Nucleus accumbens (tissue), 56 donors: ENCODE data around the gene GNAT1.
A peak's percentile ranks its signal among the peaks of the same experiment; 100 is the strongest.

Experiments
- DNase-seq, 56 donors: peaks; one replicate each; lab custom pipeline; 2025; lab: John Stamatoyannopoulos, UW

The GNAT1 gene

DNA sequence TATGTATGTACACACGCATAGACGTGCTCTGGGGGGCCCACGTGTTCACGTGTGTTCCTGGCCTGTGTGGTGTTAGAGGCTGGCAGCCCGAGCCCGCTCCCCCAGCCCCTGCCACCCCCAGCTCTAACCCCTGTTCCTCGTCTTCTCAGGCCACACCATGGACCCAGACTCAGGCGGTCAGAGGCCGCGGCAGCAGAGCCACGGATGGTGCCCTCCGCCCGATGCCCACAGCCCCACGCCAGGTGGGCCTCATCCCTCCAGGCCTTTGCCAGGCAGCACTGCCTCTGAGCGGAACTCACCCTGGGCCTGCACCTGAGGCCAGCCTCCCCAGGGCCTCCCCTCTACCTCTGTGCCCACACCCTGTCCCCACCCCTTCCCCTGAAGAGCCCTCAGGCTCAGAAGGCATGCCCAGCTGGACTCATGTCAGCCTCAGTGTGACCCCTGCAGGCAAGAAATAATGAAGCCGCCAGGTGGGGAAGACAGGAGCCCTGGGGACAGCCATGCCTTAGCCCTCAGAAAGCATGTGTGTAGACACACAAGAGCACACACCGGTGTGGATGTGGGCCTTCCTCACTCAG is 16.4 kb upstream of the GNAT1 start:
- no peak for DNase-seq

GRCh38 chr3:50177346-50177745 is 14.1 kb upstream of the GNAT1 start:
- DNase-seq: no peak

GRCh38 chr3:50179710-50180109 is 11.7 kb upstream of the GNAT1 start:
- no peak for DNase-seq

- no peak for DNase-seq
Measured at GRCh38 chr3:50181985-50182384, 9.4 kb upstream of the GNAT1 start.

DNA sequence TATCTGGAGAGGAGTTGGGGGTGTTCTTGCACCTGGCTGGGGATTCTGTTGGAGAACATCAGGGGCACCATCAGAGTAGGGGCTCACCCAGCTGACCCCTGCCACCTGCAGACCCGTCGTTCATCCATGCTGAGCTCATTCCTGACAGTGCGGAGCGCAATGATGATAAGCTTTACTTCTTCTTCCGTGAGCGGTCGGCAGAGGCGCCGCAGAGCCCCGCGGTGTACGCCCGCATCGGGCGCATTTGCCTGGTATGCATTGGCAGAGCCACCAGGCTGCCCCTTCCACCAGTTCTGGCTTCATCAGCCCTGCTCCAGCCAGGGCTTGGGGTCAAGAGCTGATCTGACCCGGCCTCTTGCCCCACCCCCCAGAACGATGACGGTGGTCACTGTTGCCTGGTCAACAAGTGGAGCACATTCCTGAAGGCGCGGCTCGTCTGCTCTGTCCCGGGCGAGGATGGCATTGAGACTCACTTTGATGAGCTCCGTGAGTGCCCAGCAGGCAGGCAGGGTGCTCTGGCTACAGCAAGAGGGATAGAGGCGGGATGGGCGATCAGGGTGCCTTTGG is 8.8 kb upstream of the GNAT1 start:
- no peak for DNase-seq

GRCh38 chr3:50183755-50184154 is 7.7 kb upstream of the GNAT1 start:
- DNase-seq: no peak

- no peak for DNase-seq
Measured at GRCh38 chr3:50184242-50184978, 7.0 kb upstream of the GNAT1 start.

GRCh38 chr3:50185230-50185629 is 6.2 kb upstream of the GNAT1 start:
- DNase-seq: no peak

DNA sequence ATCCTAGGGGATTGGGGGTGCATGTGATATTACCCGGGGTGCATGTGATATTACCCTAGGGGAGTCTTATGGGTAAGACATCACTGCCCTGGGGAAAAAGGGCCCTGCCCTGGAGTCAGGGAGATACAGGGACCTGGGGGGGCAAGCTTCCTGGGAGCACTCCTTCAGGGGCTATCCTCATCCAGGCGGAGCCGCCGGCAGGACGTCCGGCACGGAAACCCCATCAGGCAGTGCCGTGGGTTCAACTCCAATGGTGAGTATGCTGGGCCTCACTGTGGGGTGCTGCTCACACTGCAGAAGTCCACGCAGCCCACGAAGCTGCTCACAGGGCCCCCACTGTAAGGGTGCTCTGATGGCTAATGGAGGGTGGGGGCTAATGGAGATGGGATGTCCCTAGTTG is 5.3 kb upstream of the GNAT1 start:
- no peak for DNase-seq

- no peak for DNase-seq
Measured at GRCh38 chr3:50187750-50188149, 3.7 kb upstream of the GNAT1 start.

GRCh38 chr3:50189274-50189673 is 2.1 kb upstream of the GNAT1 start:
- peak in 48 of 56 donors; percentile 12 to 87 (median 51) for DNase-seq

GRCh38 chr3:50189989-50190388 is 1.4 kb upstream of the GNAT1 start:
- no peak for DNase-seq

- DNase-seq: no peak
Measured at GRCh38 chr3:50192124-50192523, 714 bp downstream of the GNAT1 start.

DNA sequence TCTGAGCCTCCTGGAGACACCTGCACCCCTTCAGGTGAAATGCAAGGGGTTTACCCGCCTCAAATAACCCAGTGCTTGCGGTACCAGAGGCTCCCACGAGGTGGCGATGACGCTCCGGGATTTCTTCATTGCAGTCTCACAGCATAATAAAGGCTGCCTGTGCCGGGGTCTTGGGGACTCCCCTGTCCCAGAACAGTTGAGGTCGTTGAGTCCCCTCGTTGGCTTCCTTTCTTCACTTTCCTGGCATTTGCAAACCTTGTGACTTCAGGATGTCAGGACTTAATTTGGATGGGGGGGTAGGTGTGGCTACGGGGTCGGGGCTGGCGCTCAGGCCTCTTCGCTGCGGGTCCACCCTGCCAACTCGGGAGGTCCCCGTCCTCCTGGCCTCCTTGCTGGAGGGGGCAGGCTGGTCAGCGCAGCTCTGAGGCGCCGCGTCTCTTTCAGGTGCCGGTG is 1.3 kb downstream of the GNAT1 start:
- DNase-seq: peak in 46 of 56 donors; percentile 9 to 83 (median 40)

- no peak for DNase-seq
Measured at GRCh38 chr3:50193286-50193685, 1.9 kb downstream of the GNAT1 start.

DNA sequence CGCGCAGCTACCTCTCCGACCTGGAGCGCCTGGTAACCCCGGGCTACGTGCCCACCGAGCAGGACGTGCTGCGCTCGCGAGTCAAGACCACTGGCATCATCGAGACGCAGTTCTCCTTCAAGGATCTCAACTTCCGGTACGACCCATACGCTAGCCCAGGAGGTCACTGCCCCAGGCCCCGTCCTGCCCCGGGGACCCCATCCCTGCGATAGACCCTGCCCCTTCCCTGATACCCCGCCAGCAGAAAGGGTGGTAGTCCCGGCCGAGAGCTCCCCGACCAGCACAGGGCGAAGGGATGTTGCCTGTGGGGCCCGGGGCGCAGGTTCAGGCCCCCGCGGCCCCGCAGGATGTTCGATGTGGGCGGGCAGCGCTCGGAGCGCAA is 2.3 kb downstream of the GNAT1 start:
- no peak for DNase-seq

DNA sequence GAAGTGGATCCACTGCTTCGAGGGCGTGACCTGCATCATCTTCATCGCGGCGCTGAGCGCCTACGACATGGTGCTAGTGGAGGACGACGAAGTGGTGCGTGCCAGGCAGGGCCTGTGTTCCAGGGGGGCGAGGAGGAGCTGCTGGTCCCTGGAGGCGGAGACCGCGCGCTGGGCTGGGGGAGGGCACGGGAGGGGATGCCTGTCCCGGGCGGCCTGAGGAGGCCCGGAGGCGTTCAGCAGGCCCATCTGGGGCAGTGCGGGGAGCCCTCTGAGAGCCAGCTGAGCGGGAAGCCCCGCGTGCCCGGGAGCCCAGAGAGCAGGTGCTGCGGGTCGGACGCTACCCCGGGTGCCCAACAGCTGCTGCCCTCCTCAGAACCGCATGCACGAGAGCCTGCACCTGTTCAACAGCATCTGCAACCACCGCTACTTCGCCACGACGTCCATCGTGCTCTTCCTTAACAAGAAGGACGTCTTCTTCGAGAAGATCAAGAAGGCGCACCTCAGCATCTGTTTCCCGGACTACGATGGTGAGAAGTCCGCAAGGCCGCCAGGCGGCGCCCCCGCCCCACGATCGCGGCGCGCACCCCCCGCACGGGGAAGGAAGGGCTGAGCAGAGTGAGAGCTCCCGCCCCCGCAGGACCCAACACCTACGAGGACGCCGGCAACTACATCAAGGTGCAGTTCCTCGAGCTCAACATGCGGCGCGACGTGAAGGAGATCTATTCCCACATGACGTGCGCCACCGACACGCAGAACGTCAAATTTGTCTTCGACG is 2.9 kb downstream of the GNAT1 start:
- peak in 47 of 56 donors; percentile 6 to 83 (median 46) for DNase-seq

DNA sequence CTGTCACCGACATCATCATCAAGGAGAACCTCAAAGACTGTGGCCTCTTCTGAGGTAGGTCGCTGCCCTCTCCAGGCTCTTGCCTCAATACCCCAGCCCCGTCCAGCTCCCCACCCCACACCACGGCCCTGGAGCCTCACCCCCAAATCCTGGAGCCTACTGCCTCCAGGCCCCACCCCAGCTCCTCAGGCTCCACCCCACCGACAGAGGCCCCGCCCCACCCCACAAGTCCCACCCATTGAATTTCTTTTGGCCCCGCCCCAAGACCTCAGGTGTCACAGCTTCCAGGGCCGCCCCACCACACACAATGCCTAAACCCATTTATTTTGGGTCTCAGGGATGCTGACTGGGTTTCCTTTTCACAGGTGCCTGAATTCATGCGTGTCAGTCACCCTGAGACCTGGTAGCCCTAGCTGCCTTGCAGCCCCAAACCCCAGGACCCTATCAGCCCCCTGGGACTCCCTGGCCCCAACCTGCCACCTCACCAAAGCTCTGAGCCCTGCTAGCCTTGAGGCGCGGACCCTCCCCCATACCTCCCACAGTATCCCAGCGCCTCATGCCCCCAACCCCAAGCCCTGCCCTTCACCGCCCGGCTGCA is 3.6 kb downstream of the GNAT1 start:
- no peak for DNase-seq

GRCh38 chr3:50195501-50196252 is 4.3 kb downstream of the GNAT1 start:
- no peak for DNase-seq

GRCh38 chr3:50196253-50196801 is 4.9 kb downstream of the GNAT1 start:
- no peak for DNase-seq
